SJCRH30 (cell line): ENCODE data around the gene GNAI2. TPM values are rescaled to one million over a fixed set of nuclear protein-coding genes. Genes with fewer than 3 reads are reported as not detected.
"Not testable (repeated sequence)": the region's sequence is repeated elsewhere in the genome, so short reads cannot be mapped to it uniquely, and the experiment has no call there.

ENCODE experiments used
- DNase-seq, 2 experiments: peaks; one replicate each; pipeline ENCODE4 v3.0.0-alpha.2; 2015 to 2020
- H3K27ac ChIP-seq: fragments of 250-450 bp; sonication (Bioruptor Pico); 2 replicates; pipeline ENCODE4 v1.5.1; 2020; ENCODE audit warnings: mild to moderate bottlenecking, moderate library complexity
- H3K27me3 ChIP-seq: fragments of 250-450 bp; sonication (Bioruptor Pico); 2 replicates; pipeline ENCODE4 v1.5.1; 2020; ENCODE audit warnings: mild to moderate bottlenecking, moderate library complexity
- H3K36me3 ChIP-seq: fragments of 250-450 bp; sonication (Bioruptor Pico); 2 replicates; pipeline ENCODE4 v1.5.1; 2020; ENCODE audit warnings: mild to moderate bottlenecking, moderate library complexity
- H3K4me1 ChIP-seq: fragments of 250-450 bp; sonication (Bioruptor Pico); 2 replicates; pipeline ENCODE4 v1.5.1; 2020; ENCODE audit warnings: mild to moderate bottlenecking, moderate library complexity
- H3K4me3 ChIP-seq: fragments of 250-450 bp; sonication (Bioruptor Pico); 2 replicates; pipeline ENCODE4 v1.5.1; 2020; ENCODE audit warnings: mild to moderate bottlenecking, moderate library complexity
- H3K9me3 ChIP-seq: fragments of 250-450 bp; sonication (Bioruptor Pico); replicated peaks from 2 replicates; pipeline ENCODE4 v1.5.1; 2020; ENCODE audit warnings: mild to moderate bottlenecking, moderate library complexity
- total RNA-seq: library from RNA; depleted of rRNA; stranded (reverse); fragments of >200 nt; shearing (Covaris generic); gene quantifications from 2 replicates; pipeline ENCODE4 v1.2.3, GENCODE V29; 2014

The GNAI2 gene
- total RNA-seq, 1 experiment from 2014 or later = 63.8 TPM

- H3K27ac ChIP-seq = peak overlapping the region; percentile 42; the same call in 1 of the 2 replicates
Measured at GRCh38 chr3:50227390-50228183, 8.4 kb upstream of the GNAI2 start.

GRCh38 chr3:50228184-50228763 lies 7.7 kb upstream of the GNAI2 start:
- Histone ChIP-seq H3K4me3 (peak overlapping the region; percentile 65), H3K4me1 (peaks cover 11% of the 10 kb centered on the region)
- not testable (repeated sequence) for H3K27ac ChIP-seq, DNase-seq, H3K9me3 ChIP-seq, H3K36me3 ChIP-seq, H3K27me3 ChIP-seq

More at GRCh38 chr3:50227390-50228183, 8.4 kb upstream of the GNAI2 start:
- H3K4me1 ChIP-seq = peaks cover 11% of the 10 kb centered on the region
- H3K9me3 ChIP-seq = no peaks in the 10 kb centered on the region
- H3K27me3 ChIP-seq = no peaks in the 10 kb centered on the region
- no peaks in the 10 kb centered on the region for H3K36me3 ChIP-seq
- DNase-seq = peak; percentile 89 to 92
- peak overlapping the region; percentile 65 for H3K4me3 ChIP-seq

- Histone ChIP-seq H3K27ac (no peak overlapping the region), H3K9me3 (no peaks in the 10 kb centered on the region), H3K4me3 (no peak overlapping the region), H3K4me1 (peaks cover 11% of the 10 kb centered on the region), H3K36me3 (no peaks in the 10 kb centered on the region), H3K27me3 (no peaks in the 10 kb centered on the region)
- no peak for DNase-seq
Measured at GRCh38 chr3:50229490-50229889, 6.5 kb upstream of the GNAI2 start.

- Histone ChIP-seq H3K36me3 (no peaks in the 10 kb centered on the region), H3K4me1 (peaks cover 11% of the 10 kb centered on the region), H3K9me3 (no peaks in the 10 kb centered on the region), H3K4me3 (no peak overlapping the region), H3K27ac (no peak overlapping the region), H3K27me3 (no peaks in the 10 kb centered on the region)
- DNase-seq = no peak
Measured at GRCh38 chr3:50230104-50230793, 5.8 kb upstream of the GNAI2 start.

- Histone ChIP-seq H3K36me3 (no peaks in the 10 kb centered on the region), H3K9me3 (no peaks in the 10 kb centered on the region), H3K4me1 (peaks cover 11% of the 10 kb centered on the region), H3K4me3 (no peak overlapping the region), H3K27me3 (no peaks in the 10 kb centered on the region), H3K27ac (no peak overlapping the region)
- DNase-seq = no peak
Measured at GRCh38 chr3:50230794-50231125, 5.2 kb upstream of the GNAI2 start.

- no peak for DNase-seq
- no peak overlapping the region for H3K4me3 ChIP-seq
- no peaks in the 10 kb centered on the region for H3K36me3 ChIP-seq
- H3K9me3 ChIP-seq = no peaks in the 10 kb centered on the region
- no peak overlapping the region for H3K27ac ChIP-seq
- no peaks in the 10 kb centered on the region for H3K27me3 ChIP-seq
- peaks cover 11% of the 10 kb centered on the region for H3K4me1 ChIP-seq
Measured at GRCh38 chr3:50231581-50231980, 4.4 kb upstream of the GNAI2 start.

GRCh38 chr3:50232303-50232702 lies 3.7 kb upstream of the GNAI2 start:
- H3K9me3 ChIP-seq = no peaks in the 10 kb centered on the region
- no peak overlapping the region for H3K4me3 ChIP-seq
- peaks cover 13% of the 10 kb centered on the region for H3K4me1 ChIP-seq
- H3K27ac ChIP-seq = no peak overlapping the region
- no peak for DNase-seq
- no peaks in the 10 kb centered on the region for H3K27me3 ChIP-seq
- no peaks in the 10 kb centered on the region for H3K36me3 ChIP-seq

- peak in 1 of 2 experiments; percentile 26 for DNase-seq
- no peaks in the 10 kb centered on the region for H3K27me3 ChIP-seq
- no peaks in the 10 kb centered on the region for H3K9me3 ChIP-seq
Measured at GRCh38 chr3:50233176-50233575, 2.8 kb upstream of the GNAI2 start.

GRCh38 chr3:50236484-50237132 lies 604 bp downstream of the GNAI2 start:
- H3K9me3 ChIP-seq = no peaks in the 10 kb centered on the region
- no peak overlapping the region; the same call in 1 of the 2 replicates for H3K27ac ChIP-seq
- peak overlapping the region; percentile 63 for H3K4me3 ChIP-seq
- H3K36me3 ChIP-seq = no peaks in the 10 kb centered on the region
- H3K27me3 ChIP-seq = no peaks in the 10 kb centered on the region
- DNase-seq = no peak
- peaks cover 3% of the 10 kb centered on the region; the same call in 1 of the 2 replicates for H3K4me1 ChIP-seq

More at GRCh38 chr3:50233176-50233575, 2.8 kb upstream of the GNAI2 start:
- Histone ChIP-seq H3K4me1 (peaks cover 13% of the 10 kb centered on the region), H3K27ac (no peak overlapping the region), H3K36me3 (no peaks in the 10 kb centered on the region), H3K4me3 (no peak overlapping the region)

GRCh38 chr3:50237133-50237651 lies 1.2 kb downstream of the GNAI2 start:
- no peaks in the 10 kb centered on the region for H3K9me3 ChIP-seq
- DNase-seq = peak; percentile 38 to 48
- H3K27ac ChIP-seq = no peak overlapping the region; the same call in 1 of the 2 replicates
- H3K4me1 ChIP-seq = peaks cover 3% of the 10 kb centered on the region; the same call in 1 of the 2 replicates
- H3K36me3 ChIP-seq = no peaks in the 10 kb centered on the region
- H3K27me3 ChIP-seq = no peaks in the 10 kb centered on the region
- peak overlapping the region; percentile 63 for H3K4me3 ChIP-seq

- peak overlapping the region; percentile 63 for H3K4me3 ChIP-seq
- H3K9me3 ChIP-seq = no peaks in the 10 kb centered on the region
- peak; percentile 53 to 58 for DNase-seq
- H3K4me1 ChIP-seq = peaks cover 3% of the 10 kb centered on the region; the same call in 1 of the 2 replicates
- no peak overlapping the region; the same call in 1 of the 2 replicates for H3K27ac ChIP-seq
- no peaks in the 10 kb centered on the region for H3K27me3 ChIP-seq
- no peaks in the 10 kb centered on the region for H3K36me3 ChIP-seq
Measured at GRCh38 chr3:50237754-50238548, 1.9 kb downstream of the GNAI2 start.

- Histone ChIP-seq H3K27me3 (no peaks in the 10 kb centered on the region), H3K36me3 (no peaks in the 10 kb centered on the region), H3K4me1 (peaks cover 3% of the 10 kb centered on the region; the same call in 1 of the 2 replicates), H3K4me3 (no peak overlapping the region; the same call in 1 of the 2 replicates), H3K9me3 (no peaks in the 10 kb centered on the region), H3K27ac (no peak overlapping the region)
- no peak for DNase-seq
Measured at GRCh38 chr3:50238549-50239026, 2.6 kb downstream of the GNAI2 start.

GRCh38 chr3:50239649-50240048 lies 3.6 kb downstream of the GNAI2 start:
- H3K36me3 ChIP-seq = no peaks in the 10 kb centered on the region
- H3K9me3 ChIP-seq = no peaks in the 10 kb centered on the region
- DNase-seq = no peak
- H3K27me3 ChIP-seq = no peaks in the 10 kb centered on the region
- H3K4me3 ChIP-seq = no peak overlapping the region
- no peak overlapping the region for H3K27ac ChIP-seq
- H3K4me1 ChIP-seq = peaks cover 3% of the 10 kb centered on the region; the same call in 1 of the 2 replicates

GRCh38 chr3:50241163-50241562 lies 5.2 kb downstream of the GNAI2 start:
- Histone ChIP-seq H3K9me3 (no peaks in the 10 kb centered on the region), H3K4me1 (peaks cover 6% of the 10 kb centered on the region; the same call in 1 of the 2 replicates), H3K36me3 (no peaks in the 10 kb centered on the region), H3K4me3 (no peak overlapping the region), H3K27ac (no peak overlapping the region), H3K27me3 (no peaks in the 10 kb centered on the region)
- DNase-seq = no peak
